Activated CD8-positive, alpha-beta T cell treated with anti-CD3 and anti-CD28 coated beads, Interleukin-2, amount 10 ng/mL, durations not matched to agents 7 days and 5 days (primary cell): ENCODE data around the gene WDR36. TPM values are rescaled to one million over a fixed set of nuclear protein-coding genes. Genes with fewer than 3 reads are reported as not detected.
A peak's percentile ranks its signal among the peaks of the same experiment; 100 is the strongest.

Experiments
- ATAC-seq: fragments of 150-1000 bp; cut with Tn5 transposase; one replicate; pipeline ENCODE4 v1.10.0; 2021; ENCODE audit warnings: moderate library complexity
- CTCF ChIA-PET: fragments of 350-600 bp; sonication (Branson Sonifier 250); formaldehyde crosslinking; loops from one replicate; lab custom pipeline; 2021; ENCODE audit warnings: antibody characterized with exemption; lab: Charles Lee
- POLR2A ChIA-PET: fragments of 350-600 bp; sonication (Branson Sonifier 250); formaldehyde crosslinking; loops from one replicate; lab custom pipeline; 2021; ENCODE audit warnings: antibody characterized with exemption; lab: Charles Lee
- DNase-seq: peaks from one replicate; pipeline ENCODE4 v3.0.0-alpha.2; 2020
- H3K27ac Mint-ChIP-seq: one replicate; pipeline ENCODE4 v1.8.0; 2021; ENCODE audit warnings: mild to moderate bottlenecking, mixed read lengths
- H3K27me3 Mint-ChIP-seq: one replicate; pipeline ENCODE4 v1.8.0; 2021; ENCODE audit warnings: low read depth, mixed read lengths
- H3K36me3 Mint-ChIP-seq: one replicate; pipeline ENCODE4 v1.8.0; 2021; ENCODE audit warnings: low read depth, mixed read lengths
- H3K4me1 Mint-ChIP-seq: one replicate; pipeline ENCODE4 v1.8.0; 2021; ENCODE audit warnings: low read depth, mixed read lengths
- H3K4me3 Mint-ChIP-seq: one replicate; pipeline ENCODE4 v1.8.0; 2021; ENCODE audit warnings: mild to moderate bottlenecking, mixed read lengths
- H3K9me3 Mint-ChIP-seq: one replicate; pipeline ENCODE4 v1.8.0; 2022; ENCODE audit warnings: mixed read lengths; ENCODE audit not compliant: insufficient read depth
- total RNA-seq, 2 experiments: library from RNA; stranded (reverse); gene quantifications; one replicate each; pipeline ENCODE4 v1.2.3, GENCODE V29; 2021

The WDR36 gene
- total RNA-seq, 2 experiments from 2014 or later, result 29.5 to 37.6 TPM

DNA sequence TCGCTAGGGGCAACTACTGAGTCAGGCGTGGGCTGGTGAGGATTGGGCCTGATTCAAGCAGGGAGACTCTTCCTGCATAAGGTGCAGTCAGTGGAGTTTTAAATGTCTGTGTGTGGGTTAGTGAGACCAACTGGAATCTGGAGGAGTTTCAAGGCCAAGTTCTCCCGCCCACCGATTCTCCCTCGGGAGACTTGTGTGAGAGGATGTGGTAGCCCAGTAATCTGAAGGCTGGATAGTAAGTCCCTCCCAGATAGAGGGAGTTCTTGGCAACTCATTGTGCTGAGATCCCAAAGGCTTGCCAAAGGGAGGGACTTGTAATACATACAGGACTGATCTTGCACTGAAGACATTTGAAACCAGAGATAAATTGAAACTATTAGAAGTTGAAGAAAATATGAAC lies 51.8 kb downstream of the WDR36 start:
- Mint-ChIP-seq H3K27me3 (peaks cover 7% of the 10 kb centered on the region), H3K9me3 (no peaks in the 10 kb centered on the region), H3K27ac (no peak overlapping the region), H3K4me3 (no peak overlapping the region), H3K4me1 (peaks cover 7% of the 10 kb centered on the region), H3K36me3 (no peaks in the 10 kb centered on the region)
- ChIA-PET CTCF (interaction anchor here (0.9 to 1.0 kb wide), 2 partner anchors 14 to 388 kb away, joined by 3 read pairs; no protein-coding TSS in a partner anchor), POLR2A (no interaction called here)
- ATAC-seq (no peak), DNase-seq (no peak)

DNA sequence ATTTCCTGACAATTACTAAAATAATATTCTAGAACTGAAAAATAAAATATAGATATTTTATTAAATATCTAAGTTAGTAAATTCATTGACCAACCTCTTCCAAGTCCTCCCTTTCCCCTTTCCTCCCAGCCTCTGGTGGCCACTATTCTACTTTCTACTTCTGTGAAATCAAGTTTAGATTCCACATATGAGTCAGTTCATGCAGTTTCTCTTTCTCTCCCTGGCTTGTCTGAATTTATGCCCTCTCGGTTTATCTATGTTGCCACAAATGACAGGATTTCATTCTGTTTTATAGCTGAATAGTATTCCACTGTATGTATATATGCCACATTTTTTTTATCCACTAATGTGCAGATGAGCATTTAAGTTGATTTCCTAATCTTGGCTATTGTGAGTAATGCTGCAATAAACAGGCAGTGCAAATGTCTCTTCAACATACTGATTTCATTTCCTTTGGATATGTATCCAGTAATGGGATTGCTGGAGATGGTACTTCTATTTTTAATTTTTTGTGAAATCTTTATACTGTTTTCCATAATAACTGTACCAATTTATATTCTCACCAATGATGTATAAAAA lies 52.3 kb downstream of the WDR36 start:
- ChIA-PET POLR2A (no interaction called here), CTCF (interaction anchor here (0.9 to 1.0 kb wide), 2 partner anchors 14 to 387 kb away, joined by 3 read pairs; no protein-coding TSS in a partner anchor)
- ATAC-seq, result no peak

DNA sequence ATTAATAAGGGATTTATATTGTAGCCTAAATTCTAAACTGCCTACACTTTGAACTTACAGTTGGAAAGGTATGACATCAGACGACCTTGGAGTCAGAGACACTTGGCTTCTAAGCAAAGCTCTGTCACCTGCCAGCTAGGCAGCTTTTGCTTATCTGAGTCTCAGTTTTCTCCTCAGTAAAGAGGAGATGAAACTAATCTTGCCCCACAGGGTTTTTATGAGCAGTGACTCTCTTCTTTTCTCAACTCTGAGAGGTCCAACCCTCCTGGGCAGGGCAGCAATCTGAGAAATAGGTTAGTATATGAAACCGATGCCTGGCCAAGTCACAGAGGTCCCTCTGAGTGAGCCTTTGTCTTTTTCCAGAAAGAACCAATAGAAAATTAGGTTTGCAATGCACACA lies 53.9 kb downstream of the WDR36 start:
- Mint-ChIP-seq H3K4me3 (no peak overlapping the region), H3K9me3 (no peaks in the 10 kb centered on the region), H3K4me1 (peaks cover 9% of the 10 kb centered on the region), H3K27ac (no peak overlapping the region), H3K36me3 (no peaks in the 10 kb centered on the region), H3K27me3 (peaks cover 2% of the 10 kb centered on the region)
- DNase-seq (no peak), ATAC-seq (no peak)
- ChIA-PET POLR2A (no interaction called here), CTCF (no interaction called here)

More for the DNA sequence above, 52.3 kb downstream of the WDR36 start:
- no peaks in the 10 kb centered on the region for H3K9me3 Mint-ChIP-seq
- H3K36me3 Mint-ChIP-seq, result no peaks in the 10 kb centered on the region
- H3K4me1 Mint-ChIP-seq, result peaks cover 7% of the 10 kb centered on the region
- DNase-seq, result no peak
- peaks cover 7% of the 10 kb centered on the region for H3K27me3 Mint-ChIP-seq
- no peak overlapping the region for H3K27ac Mint-ChIP-seq
- no peak overlapping the region for H3K4me3 Mint-ChIP-seq

DNA sequence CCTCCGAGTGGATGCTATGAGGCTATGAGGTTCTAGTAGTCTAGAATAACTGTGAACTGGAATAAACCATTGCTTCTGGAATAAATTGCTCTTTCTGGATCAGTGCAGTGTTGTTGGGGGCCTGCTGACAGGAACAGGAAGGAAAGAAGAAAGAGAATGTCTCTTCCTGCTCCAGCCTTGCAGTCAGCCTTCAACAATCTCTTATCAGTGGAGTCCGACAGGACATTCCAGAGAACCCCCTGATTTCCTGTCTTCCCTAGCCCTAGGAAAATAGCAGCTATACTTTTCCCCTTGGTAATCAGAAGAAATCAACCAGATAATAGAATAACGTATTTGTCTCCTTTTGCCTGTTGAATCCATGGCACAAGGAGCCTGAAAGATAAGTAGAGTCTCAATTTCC lies 55.4 kb downstream of the WDR36 start:
- no peak for ATAC-seq
- Mint-ChIP-seq H3K27ac (no peak overlapping the region), H3K4me3 (no peak overlapping the region), H3K36me3 (no peaks in the 10 kb centered on the region), H3K9me3 (no peaks in the 10 kb centered on the region), H3K4me1 (peaks cover 12% of the 10 kb centered on the region), H3K27me3 (peaks cover 2% of the 10 kb centered on the region)
- POLR2A ChIA-PET, result no interaction called here
- CTCF ChIA-PET, result interaction anchor here (0.9 kb wide), 1 partner anchor 10 kb away, joined by 3 read pairs; no protein-coding TSS in a partner anchor
- DNase-seq, result no peak

DNA sequence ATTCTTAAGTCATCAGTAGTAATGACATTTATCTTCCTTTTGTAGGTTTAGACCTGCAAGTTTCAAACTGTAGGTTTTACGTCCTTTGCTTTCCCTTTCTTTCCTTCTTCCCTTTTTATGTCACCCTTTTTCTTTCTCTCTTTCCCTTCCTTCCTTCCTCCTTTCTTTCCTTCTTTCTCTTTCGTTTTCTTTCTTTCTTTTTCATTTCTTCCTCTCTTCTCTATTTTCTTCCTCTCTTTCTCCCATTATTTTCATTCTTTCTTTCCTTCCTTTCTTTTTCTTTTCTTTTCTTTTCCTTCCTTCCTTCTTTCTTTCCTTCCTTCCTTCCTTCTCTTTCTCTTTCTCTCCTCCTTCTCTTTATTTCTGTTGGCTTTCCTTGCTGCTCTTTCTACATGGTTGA lies 59.9 kb downstream of the WDR36 start:
- Mint-ChIP-seq H3K4me1 (peaks cover 5% of the 10 kb centered on the region), H3K4me3 (no peak overlapping the region), H3K36me3 (no peaks in the 10 kb centered on the region), H3K9me3 (no peaks in the 10 kb centered on the region), H3K27ac (no peak overlapping the region), H3K27me3 (no peaks in the 10 kb centered on the region)
- ATAC-seq (no peak), DNase-seq (no peak)
- CTCF ChIA-PET, result interaction anchor here (1.2 kb wide), 1 partner anchor 128 kb away, joined by 4 read pairs; no protein-coding TSS in a partner anchor
- POLR2A ChIA-PET, result no interaction called here

DNA sequence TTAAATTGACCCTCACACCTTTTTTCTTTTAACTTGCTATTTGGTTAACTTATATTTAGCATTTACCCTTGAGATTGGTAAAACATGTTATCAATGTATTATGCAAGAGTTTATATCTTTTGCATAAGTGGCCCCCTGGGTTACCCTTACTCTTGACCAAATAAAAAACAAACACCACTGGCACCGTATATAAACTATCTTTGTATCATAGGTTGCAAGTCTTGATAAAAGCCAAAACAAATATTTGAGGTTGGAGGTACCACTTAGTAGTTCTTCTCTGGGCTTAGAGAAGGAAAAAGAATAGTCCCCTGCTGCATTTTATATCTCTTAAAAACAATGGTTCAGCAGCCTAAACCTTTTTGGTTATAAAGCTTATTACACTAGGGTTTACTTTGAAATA lies 61.3 kb downstream of the WDR36 start:
- ChIA-PET POLR2A (no interaction called here), CTCF (no interaction called here)
- no peaks in the 10 kb centered on the region for H3K36me3 Mint-ChIP-seq
- no peaks in the 10 kb centered on the region for H3K9me3 Mint-ChIP-seq
- H3K27me3 Mint-ChIP-seq, result no peaks in the 10 kb centered on the region
- peaks cover 7% of the 10 kb centered on the region for H3K4me1 Mint-ChIP-seq
- H3K27ac Mint-ChIP-seq, result no peak overlapping the region
- ATAC-seq (no peak), DNase-seq (no peak)
- no peak overlapping the region for H3K4me3 Mint-ChIP-seq

DNA sequence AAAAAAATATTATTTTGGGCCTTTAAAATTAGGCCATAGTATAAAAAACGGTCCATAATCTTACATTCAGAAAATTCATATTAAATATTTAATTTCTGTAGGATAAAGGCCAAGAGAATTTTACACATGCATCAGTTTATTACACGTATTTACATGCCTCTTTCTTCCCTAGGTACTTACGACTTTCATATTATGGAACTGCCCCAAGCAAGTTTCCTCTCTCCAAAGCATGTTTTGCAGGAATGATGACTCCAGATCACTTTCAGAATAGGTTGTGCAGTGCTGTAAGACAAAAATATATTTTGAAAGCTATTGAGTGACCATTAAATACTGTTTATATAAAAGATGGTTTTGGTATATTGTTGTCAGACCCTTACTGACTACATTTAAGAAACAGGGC lies 61.8 kb downstream of the WDR36 start:
- CTCF ChIA-PET, result no interaction called here

DNA sequence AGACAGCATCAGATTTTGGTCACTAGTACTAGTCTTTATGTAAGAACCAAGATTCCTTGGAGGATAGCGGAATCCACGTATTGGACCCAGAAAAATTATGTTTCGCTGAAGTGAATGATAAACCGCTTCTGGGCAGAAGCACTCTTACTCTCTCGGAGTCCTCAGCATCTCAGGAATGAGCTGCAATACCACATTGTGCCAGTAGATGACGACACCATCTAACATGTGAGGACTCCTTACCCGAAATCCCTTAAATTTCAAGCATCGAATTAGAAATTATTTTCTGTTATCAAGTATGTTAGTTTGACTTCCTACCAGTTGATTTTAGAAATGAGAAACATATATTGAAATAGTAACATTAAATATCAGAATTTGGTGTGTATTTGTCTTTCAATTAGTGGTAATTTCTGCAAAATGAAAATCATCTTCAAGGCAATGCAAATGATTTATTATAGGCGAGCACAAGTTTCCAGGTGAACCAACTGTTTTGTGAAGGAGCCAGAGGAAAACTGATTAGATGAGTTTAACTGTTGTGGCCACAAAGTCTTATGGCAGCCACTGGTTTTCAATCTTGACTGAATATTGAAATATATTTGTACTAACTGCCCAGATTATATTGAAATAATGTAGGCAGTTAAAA lies 66.1 kb downstream of the WDR36 start:
- ChIA-PET CTCF (interaction anchor here (0.6 to 7.0 kb wide), 29 partner anchors 11 to 392 kb away, joined by 3 to 137 read pairs (median 4); partner anchors contain the start of genes CAMK4 and STARD4), POLR2A (no interaction called here)

More for the DNA sequence above, 61.8 kb downstream of the WDR36 start:
- H3K36me3 Mint-ChIP-seq, result no peaks in the 10 kb centered on the region
- no peak overlapping the region for H3K4me3 Mint-ChIP-seq
- H3K4me1 Mint-ChIP-seq, result peaks cover 7% of the 10 kb centered on the region
- H3K9me3 Mint-ChIP-seq, result no peaks in the 10 kb centered on the region
- DNase-seq (no peak), ATAC-seq (no peak)
- no peaks in the 10 kb centered on the region for H3K27me3 Mint-ChIP-seq
- no peak overlapping the region for H3K27ac Mint-ChIP-seq
- POLR2A ChIA-PET, result no interaction called here

DNA sequence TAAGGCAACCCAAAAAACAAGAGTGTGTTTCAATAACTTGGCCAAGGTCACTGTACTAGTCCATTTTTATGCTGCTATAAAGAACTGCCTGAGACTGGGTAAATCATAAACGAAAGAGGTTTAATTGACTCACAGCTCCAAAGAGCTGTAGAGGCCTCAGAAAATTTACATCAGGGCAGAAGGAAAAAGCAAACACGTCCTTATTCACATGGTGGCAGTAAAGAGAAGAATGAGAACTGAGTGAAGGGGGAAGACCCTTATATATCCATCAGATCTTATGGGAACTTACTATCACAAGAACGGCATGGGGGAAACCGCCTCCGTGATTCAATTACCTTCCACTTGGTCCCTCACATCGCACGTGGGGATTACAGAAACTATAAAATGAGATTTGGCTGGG lies 67.7 kb downstream of the WDR36 start:
- H3K27ac Mint-ChIP-seq, result no peak overlapping the region
- no peaks in the 10 kb centered on the region for H3K27me3 Mint-ChIP-seq
- no peaks in the 10 kb centered on the region for H3K36me3 Mint-ChIP-seq
- ChIA-PET POLR2A (no interaction called here), CTCF (interaction anchor here (1.0 to 7.0 kb wide), 11 partner anchors 13 to 372 kb away, joined by 3 to 137 read pairs (median 5); partner anchors contain the start of gene CAMK4)
- no peaks in the 10 kb centered on the region for H3K9me3 Mint-ChIP-seq
- DNase-seq, result no peak
- ATAC-seq, result no peak
- H3K4me3 Mint-ChIP-seq, result no peak overlapping the region
- peaks cover 2% of the 10 kb centered on the region for H3K4me1 Mint-ChIP-seq

More for the DNA sequence above, 66.1 kb downstream of the WDR36 start:
- H3K27me3 Mint-ChIP-seq, result no peaks in the 10 kb centered on the region
- DNase-seq (peak; percentile 86), ATAC-seq (peak; percentile 72)
- no peak overlapping the region for H3K27ac Mint-ChIP-seq
- H3K4me3 Mint-ChIP-seq, result no peak overlapping the region
- no peaks in the 10 kb centered on the region for H3K9me3 Mint-ChIP-seq
- H3K36me3 Mint-ChIP-seq, result no peaks in the 10 kb centered on the region
- peaks cover 2% of the 10 kb centered on the region for H3K4me1 Mint-ChIP-seq

DNA sequence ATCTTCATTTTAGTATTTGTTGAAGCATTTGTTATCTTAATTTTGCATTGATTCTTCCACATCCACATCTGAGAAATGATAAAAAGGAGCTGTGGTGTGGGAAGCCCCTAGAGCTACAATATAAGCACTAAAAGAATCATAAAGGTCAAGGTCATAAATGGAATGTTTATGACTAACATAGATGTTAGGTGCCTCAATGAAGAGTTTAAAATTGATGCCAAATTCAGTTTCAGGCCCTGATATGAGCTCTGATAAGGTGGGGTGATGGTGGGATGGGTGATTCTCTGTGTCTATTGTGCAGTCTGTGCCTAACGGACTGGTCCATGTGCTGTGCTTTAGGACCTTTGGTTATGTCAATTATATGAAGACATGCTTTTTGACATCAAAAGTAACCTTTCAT lies 70.9 kb downstream of the WDR36 start:
- ATAC-seq (no peak), DNase-seq (no peak)
- CTCF ChIA-PET, result interaction anchor here (1.2 to 2.9 kb wide), 2 partner anchors 115 to 116 kb away, joined by 7 to 11 read pairs; no protein-coding TSS in a partner anchor
- Mint-ChIP-seq H3K27ac (no peak overlapping the region), H3K27me3 (no peaks in the 10 kb centered on the region), H3K36me3 (no peaks in the 10 kb centered on the region), H3K4me1 (peaks cover under 1% of the 10 kb centered on the region), H3K9me3 (no peaks in the 10 kb centered on the region), H3K4me3 (no peak overlapping the region)
- POLR2A ChIA-PET, result no interaction called here

DNA sequence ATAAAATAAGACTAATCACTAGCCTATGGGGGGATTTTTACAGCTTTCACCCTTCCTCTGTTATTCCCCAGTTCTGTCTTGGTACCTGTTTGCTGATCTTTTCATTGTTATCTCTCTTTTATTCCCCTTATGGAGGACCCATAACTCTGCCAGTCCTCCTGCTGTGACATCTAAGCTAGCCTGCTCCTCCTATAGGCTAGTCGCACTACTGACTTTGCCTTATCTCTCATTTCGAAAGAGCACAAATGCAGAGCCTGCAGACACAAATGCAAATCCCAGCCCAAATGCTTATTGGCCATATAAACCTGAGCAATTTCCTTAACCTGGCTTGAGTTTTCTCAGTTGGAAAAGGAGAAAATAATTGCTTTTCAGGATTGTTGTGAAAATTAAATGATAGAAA lies 72.9 kb downstream of the WDR36 start:
- POLR2A ChIA-PET, result no interaction called here
- no peak for DNase-seq
- H3K27ac Mint-ChIP-seq, result no peak overlapping the region
- H3K36me3 Mint-ChIP-seq, result no peaks in the 10 kb centered on the region
- H3K9me3 Mint-ChIP-seq, result no peaks in the 10 kb centered on the region
- no peak for ATAC-seq
- CTCF ChIA-PET, result interaction anchor here (2.9 kb wide), 1 partner anchor 114 kb away, joined by 11 read pairs; no protein-coding TSS in a partner anchor
- no peaks in the 10 kb centered on the region for H3K27me3 Mint-ChIP-seq
- H3K4me1 Mint-ChIP-seq, result no peaks in the 10 kb centered on the region
- no peak overlapping the region for H3K4me3 Mint-ChIP-seq

DNA sequence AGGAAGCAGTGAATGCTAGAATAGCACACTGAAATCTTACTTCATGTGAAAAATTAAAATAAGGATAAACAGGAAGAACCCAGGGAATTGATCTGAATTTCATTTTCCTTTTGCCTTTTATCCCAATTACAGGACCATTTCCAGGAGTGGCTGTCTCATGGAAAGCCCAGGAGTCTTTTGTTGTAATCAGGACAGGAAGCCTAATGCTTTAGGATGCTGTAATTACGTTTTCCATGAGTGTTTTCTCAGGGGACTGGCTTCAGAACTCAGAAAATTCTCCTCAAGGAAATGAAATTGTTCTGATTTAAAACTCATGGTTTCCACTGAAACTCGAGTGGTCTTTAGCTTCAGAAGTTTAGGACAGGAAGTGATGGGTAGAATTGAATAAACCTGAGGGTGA lies 75.4 kb downstream of the WDR36 start:
- CTCF ChIA-PET, result interaction anchor here (1.2 to 4.3 kb wide), 4 partner anchors 9 to 111 kb away, joined by 3 to 17 read pairs (median 10); no protein-coding TSS in a partner anchor
- no peak for ATAC-seq

More for the DNA sequence above, 75.4 kb downstream of the WDR36 start:
- no peaks in the 10 kb centered on the region for H3K36me3 Mint-ChIP-seq
- H3K27me3 Mint-ChIP-seq, result no peaks in the 10 kb centered on the region
- POLR2A ChIA-PET, result interaction anchor here (0.6 kb wide), 1 partner anchor 253 kb away, joined by 3 read pairs; no protein-coding TSS in a partner anchor
- no peak overlapping the region for H3K27ac Mint-ChIP-seq
- DNase-seq, result no peak
- H3K9me3 Mint-ChIP-seq, result no peaks in the 10 kb centered on the region
- H3K4me3 Mint-ChIP-seq, result no peak overlapping the region
- no peaks in the 10 kb centered on the region for H3K4me1 Mint-ChIP-seq
